ENCODE data around the gene IFT52.
"Not testable (repeated sequence)": the region's sequence is repeated elsewhere in the genome, so short reads cannot be mapped to it uniquely, and the experiment has no call there.

IFT52 gene

GRCh38 chr20:43655176-43655575 lies 64.4 kb downstream of the IFT52 start:
- not testable (repeated sequence) for DNase-seq

DNA sequence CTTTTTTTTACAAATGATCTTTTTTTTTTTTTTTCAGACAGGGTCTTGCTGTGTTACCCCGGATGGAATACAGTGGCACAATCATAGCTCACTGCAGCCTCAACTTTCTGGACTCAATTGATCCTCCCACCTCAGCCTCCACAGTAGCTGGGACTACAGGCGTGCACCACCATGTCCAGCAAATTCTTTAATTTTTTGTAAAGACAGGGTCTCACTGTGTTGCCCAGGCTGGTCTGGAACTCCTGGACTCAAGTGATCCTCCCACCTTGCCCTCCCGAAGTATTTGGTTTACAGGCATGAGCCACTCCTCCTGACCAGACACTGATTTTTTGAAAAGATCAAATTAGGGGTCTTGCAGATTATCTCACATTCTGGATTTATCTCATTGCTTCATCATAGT lies 65.2 kb downstream of the IFT52 start:
- DNase-seq = no peak

DNA sequence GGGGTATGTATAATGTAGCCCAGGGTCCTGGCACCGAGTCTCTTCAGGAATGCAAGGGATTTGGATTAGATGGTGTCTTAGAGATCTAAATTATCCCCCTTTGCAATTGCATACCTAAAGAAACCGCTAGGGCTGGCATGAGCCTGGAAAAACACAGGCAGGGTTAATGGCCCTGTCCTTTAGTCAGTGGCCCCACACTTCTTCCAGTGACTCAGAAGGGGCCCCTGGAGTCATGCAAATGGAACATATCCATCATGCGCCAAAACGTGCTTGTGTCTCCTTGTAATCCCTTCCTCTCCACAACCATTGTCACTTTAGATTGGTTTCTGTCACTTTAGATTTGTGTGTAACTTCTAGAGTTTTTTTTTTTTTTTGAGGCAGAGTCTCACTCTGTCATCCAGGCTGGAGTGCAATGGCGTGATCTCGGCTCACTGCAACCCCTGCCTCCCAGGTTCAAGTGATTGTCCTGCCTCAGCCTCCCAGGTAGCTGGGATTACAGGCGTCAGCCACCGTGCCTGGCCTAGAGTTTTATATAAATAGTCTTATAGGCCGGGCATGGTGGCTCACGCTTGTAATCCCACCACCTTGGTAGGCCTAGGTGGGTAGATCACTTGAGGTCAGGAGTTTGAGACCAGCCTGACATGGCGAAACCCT lies 67.5 kb downstream of the IFT52 start:
- DNase-seq = peak; percentile 28

DNA sequence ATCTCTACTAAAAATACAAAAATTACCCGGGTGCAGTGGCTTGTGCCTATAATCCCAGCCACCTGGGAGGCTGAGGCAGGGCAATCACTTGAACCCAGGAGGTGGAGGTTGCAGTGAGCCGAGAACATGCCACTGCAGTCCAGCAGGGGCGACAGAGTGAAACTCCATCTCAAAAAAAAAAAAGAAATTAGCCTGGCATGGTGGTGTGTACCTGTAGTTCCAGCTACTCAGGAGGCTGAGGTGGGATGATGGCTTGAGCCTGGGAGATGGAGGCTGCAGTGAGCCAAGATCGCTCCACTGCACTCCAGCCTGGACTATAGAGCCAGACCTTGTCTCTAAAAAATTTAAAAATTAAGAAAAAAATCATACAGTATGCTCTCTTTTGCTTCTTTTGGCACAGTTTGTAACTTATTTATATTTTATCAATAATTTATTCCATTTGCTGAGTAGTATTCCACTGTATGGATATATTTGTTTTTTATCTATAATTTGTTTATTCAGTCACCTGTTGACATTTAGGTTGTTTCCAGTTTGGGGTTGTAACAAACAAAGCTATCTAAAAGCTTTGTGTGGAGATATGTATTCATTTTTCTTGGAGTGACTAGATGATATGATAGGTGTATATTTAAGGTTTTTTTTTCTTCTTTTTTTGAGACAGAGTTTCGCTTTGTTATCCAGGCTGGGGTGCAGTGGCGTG lies 68.1 kb downstream of the IFT52 start:
- DNase-seq = no peak

DNA sequence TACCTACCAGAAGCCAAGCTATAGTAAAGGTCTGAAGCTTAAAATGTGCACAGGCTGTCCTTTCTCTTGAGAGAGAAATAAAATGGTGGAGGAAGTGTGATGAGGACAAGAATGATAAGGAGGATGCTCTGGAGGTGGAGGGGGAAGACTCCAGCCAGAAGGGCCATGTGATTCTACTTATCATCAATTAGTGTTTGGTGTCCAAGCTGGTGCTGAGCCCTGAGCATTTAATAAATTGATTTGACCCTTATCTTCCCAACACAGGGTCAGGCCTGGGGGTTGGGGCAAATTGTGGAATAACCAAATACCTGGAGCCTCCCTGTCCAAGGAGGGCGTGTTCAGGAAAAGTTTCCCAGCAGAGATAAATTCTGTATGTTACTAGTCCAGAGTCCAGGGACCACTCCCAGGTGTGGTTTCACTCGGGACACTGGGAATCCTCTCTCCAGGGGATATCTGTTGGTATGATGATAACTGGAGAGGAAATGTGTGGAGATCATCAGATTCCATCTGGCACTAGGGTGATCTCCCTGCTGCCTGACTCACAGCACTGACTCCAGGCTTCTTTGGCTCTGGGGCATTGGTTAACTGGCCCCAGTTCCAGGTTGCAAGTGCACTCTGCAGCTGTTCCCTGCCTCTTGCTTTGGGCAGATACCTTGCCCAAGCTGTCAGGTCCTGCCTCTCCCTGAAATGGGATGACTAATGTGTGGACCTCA lies 72.4 kb downstream of the IFT52 start:
- no peak for DNase-seq

GRCh38 chr20:43665466-43666176 lies 74.9 kb downstream of the IFT52 start:
- DNase-seq = no peak

- DNase-seq = peak; percentile 52
Observed at GRCh38 chr20:43666376-43667328, 75.9 kb downstream of the IFT52 start, which contains the start of gene MYBL2. MYBL2 (plus strand) TSS chr20:43667114; CDS start chr20:43667284, 170 bp downstream.

DNA sequence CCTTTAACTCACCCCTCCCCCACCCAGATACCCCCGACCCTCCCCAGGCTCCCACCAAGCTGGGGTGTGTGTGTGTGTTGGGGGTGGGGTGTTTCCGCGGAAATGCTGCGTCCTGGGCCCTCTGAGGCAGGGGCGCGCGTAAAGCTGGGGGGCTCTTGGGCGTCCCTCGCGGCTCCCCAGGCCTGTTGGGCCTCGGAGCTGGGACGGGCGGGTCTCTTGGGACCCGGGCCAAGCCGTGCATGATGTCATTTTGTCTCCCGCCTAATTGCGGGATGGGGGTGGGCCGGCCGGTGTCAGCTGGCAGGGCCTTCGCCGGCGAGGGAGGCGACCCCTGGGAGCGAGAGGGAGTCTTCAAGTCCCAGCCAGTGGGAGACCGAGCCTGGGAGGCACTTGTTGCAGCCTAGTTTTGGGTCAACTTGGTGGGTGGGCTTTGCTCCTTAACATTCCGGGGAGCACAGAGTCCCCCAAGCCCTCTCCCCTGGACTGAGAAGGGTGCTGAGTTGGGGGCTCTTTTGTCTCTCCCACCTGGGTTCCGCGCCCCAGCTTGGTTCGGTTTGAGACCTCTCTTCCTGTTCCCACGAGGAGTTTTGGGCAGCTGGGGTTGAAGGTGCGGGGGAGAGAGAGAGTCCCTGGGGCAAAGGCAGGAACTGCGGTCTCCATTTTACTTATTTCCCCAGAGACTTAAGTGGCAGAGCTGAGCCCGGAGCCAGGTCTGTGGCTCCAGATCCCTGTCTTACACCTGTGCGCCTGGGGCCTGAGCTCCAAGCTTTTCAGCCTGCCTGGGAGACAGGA lies 76.8 kb downstream of the IFT52 start:
- DNase-seq = peak; percentile 10

DNA sequence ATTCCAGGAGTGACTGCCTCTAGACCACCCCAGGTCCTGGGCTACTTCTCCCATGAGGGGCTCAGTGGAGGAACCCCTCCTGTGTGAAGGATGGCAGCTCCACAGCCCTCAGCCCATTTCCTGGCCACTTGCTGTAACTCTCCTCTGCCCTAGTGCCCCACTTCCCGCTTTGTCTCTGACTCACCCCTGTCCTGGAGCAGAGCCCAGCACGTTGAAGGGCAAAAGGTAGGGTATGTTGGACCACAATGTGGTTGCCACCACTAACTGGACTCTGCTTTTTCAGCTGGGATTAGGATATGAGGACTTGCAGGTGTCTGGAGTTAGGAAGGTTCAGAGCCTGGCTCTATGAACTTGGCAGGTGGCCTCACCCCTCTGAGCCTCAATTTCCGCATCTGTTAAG lies 78.6 kb downstream of the IFT52 start:
- peak; percentile 14 for DNase-seq

DNA sequence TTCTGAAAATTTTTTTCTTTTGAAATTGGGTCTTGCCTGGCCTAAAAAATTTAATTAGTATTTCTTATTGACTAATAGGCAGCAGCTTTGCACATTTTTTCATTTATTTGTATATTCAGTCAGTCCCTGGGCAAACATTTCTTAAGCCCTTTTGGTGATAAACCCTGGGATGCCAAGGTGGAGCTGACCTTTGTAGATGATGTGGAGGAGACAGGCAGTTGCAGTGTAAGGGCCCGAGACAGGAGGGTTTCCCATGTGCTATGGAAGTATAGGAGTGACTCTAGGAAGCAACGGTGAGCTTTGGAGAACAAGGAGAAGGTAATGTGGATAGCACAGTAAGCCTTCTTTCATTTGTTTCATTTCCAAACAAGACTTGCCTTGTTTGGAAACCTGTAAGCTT lies 79.7 kb downstream of the IFT52 start:
- no peak for DNase-seq

DNA sequence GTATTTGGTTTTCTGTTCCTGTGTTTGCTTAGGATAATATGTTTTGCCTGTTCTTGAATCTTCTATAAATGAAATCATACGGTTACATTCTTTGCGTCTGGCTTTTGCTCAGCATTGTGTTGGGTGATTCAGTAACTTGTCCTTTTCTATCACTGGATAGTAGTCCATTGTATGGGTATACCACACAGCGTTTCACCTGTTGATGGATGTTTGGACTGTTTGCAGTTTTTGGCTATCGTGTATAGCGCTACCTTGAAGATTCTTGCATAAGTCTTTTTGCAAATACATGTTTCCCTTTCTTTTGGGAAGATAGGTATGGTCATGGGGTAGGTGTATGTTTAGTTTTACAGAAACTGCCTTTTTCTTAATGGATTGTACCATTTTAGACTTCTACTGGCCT lies 85.6 kb downstream of the IFT52 start:
- no peak for DNase-seq

- DNase-seq = no peak
Observed at GRCh38 chr20:43680981-43681380, 90.2 kb downstream of the IFT52 start.

DNA sequence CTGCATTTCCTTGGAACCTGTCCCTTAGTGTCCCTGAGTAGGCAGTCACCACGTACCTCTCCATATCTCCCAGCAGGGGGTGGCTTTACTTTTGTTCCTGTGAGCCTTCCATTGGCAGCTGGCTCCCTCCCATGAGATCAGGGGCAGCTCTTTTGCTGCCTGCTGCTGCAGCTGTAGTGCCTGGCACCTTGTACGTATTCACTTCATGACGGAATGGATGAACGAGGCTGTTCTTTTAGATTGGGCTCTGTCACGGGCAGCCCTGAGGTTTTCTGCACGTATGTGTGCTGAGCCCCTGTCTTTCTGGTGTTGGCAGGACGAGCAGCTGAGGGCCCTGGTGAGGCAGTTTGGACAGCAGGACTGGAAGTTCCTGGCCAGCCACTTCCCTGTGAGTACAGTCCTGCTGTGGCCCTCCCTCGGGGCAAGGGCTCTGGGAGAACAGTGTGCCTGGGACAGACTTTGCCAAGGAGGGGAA lies 90.8 kb downstream of the IFT52 start:
- no peak for DNase-seq

- no peak for DNase-seq
Observed at GRCh38 chr20:43681991-43682410, 91.3 kb downstream of the IFT52 start.

DNA sequence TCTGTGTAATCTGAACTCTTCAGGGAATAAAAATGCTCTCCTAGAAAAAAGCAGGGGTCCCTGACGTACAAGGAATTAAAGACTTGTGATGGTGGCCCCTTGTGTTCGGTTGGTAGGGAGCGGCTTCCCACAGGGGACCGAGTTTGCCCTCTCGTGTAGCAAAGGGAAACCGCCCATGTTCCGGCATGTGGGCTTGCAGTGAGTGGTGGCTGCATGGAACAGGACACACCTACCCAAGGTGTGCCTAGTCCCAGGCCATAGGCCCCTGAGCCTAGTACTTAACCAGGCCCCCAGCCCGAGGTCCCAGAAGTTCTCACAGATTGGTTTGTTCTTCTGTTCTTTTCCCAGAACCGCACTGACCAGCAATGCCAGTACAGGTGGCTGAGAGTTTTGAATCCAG lies 91.7 kb downstream of the IFT52 start:
- no peak for DNase-seq

GRCh38 chr20:43686820-43687219 lies 96.1 kb downstream of the IFT52 start:
- DNase-seq = no peak

DNA sequence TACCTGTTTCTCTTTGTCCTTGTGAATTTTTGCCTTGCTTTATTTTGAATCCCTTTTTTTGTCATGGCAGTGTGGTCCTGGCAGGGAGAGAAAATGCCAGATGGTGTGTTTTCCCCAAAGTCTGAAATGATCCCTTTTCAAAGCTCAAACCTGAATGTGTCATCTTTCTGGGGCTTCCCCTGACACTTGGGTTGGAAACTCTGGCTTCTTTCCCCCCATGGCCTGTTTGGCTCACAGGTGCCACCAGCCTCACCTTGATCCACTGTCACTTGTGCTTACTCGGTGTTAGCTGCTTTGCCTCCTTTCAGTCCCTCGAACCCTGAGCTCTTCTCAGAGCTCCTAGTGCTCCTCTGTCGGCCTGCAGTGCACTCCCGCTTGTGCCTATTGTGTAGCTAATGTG lies 98.4 kb downstream of the IFT52 start:
- DNase-seq = no peak

DNA sequence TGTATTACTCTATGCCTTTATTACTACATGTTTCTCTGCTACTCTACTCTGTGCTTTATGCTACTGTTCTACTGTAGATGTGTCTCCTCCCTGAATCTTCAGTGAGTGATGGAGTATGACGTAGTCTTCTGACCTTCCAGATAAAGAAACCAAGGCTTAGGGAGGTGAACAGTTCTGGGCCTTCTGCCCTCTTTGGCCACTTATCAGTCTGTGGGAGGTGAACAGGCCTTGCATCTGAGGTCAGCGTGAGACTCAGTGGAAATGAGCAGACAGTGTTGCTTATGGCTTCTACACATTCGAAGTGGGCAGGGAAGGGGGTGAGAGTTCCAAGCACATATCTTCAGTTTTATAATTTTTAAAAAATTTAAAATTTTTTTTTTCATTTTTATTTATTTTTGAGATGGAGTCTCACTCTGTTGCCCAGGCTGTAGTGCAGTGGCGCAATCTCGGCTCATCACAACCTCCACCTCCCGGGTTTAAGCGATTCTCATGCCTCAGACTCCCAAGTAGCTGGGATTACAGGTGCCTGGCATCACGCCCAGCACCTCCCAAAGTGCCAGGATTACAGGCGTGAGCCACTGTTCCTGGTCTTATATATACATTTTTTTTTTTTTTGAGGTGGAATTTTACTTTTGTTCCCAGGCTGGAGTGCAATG lies 100.3 kb downstream of the IFT52 start:
- no peak for DNase-seq

- DNase-seq = peak; percentile 51
Observed at GRCh38 chr20:43691928-43692524, 101.3 kb downstream of the IFT52 start.

GRCh38 chr20:43694763-43695162 lies 104.0 kb downstream of the IFT52 start:
- no peak for DNase-seq

All from MV-4-11 (cell line).